ENCODE measurements around the gene MYL6.

DNA sequence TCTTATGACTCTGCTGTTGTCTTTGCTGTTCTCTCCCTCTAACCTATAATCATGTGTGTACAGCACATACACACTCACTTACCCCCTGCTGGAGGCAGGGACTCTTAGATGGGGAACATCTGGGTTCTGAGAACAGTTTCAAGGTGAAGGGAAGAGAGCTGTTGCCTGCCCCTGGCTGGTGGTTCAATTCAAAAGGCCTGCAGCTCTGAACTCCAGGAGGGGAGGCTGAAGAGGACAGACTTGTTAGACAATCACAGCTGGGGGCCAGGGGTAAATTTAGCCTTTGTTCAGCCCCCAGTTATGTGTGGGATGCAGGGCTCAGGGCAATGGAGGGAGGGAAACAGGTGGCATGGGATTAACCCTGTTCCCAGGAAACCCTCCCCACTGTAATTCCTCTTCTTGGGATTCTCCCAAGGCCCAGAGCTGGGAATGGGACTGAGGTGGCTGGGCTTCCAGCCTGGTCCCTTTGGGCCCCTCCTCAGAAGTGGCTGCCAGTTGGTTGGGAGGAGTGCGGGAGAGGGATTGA lies 3.9 kb upstream of the MYL6 start:
- TF ChIP-seq, protein P1, sequence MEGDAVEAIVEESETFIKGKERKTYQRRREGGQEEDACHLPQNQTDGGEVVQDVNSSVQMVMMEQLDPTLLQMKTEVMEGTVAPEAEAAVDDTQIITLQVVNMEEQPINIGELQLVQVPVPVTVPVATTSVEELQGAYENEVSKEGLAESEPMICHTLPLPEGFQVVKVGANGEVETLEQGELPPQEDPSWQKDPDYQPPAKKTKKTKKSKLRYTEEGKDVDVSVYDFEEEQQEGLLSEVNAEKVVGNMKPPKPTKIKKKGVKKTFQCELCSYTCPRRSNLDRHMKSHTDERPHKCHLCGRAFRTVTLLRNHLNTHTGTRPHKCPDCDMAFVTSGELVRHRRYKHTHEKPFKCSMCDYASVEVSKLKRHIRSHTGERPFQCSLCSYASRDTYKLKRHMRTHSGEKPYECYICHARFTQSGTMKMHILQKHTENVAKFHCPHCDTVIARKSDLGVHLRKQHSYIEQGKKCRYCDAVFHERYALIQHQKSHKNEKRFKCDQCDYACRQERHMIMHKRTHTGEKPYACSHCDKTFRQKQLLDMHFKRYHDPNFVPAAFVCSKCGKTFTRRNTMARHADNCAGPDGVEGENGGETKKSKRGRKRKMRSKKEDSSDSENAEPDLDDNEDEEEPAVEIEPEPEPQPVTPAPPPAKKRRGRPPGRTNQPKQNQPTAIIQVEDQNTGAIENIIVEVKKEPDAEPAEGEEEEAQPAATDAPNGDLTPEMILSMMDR (IDR thresholded peaks at IDR 0.05) = no peak
- TF ChIP-seq POLR2A (IDR thresholded peaks at IDR 0.05) (no peak), POLR2AphosphoS5 (IDR thresholded peaks at IDR 0.05) (no peak)

All from breast epithelium (tissue), 3 donors.